ENCODE measurements around the gene CALML4. TPM values are rescaled to one million over a fixed set of nuclear protein-coding genes. Genes with fewer than 3 reads are reported as not detected.

Gene CALML4
- total RNA-seq, 2 experiments from 2014 or later: 6.8 to 9.2 TPM

GRCh38 chr15:68197661-68198437 is 7.3 kb downstream of the CALML4 start:
- intact Hi-C loops (cut with DNase I, micrococcal nuclease): no loop called here
- Mint-ChIP-seq H3K4me1 (no peaks in the 10 kb centered on the region), H3K9me3 (ENCODE audit: low read depth) (no peaks in the 10 kb centered on the region), H3K4me3 (no peak overlapping the region), H3K27me3 (no peaks in the 10 kb centered on the region), H3K27ac (no peak overlapping the region), H3K36me3 (ENCODE audit: low read depth) (peaks cover 20% of the 10 kb centered on the region)
- no peak for ATAC-seq
- ChIA-PET CTCF (interaction anchor here (0.6 to 0.8 kb wide), 3 partner anchors 35 to 1329 kb away, joined by 3 to 5 read pairs (median 3); no protein-coding TSS in a partner anchor), POLR2A (interaction anchor here (1.1 kb wide), 1 partner anchor 31 kb away, joined by 4 read pairs; no protein-coding TSS in a partner anchor)
- DNase-seq: no peak

- Mint-ChIP-seq H3K9me3 (ENCODE audit: low read depth) (no peaks in the 10 kb centered on the region), H3K27ac (no peak overlapping the region), H3K4me1 (no peaks in the 10 kb centered on the region), H3K27me3 (no peaks in the 10 kb centered on the region), H3K36me3 (ENCODE audit: low read depth) (peaks cover 25% of the 10 kb centered on the region), H3K4me3 (no peak overlapping the region)
- intact Hi-C loops (cut with DNase I, micrococcal nuclease): no loop called here
- CTCF ChIA-PET: interaction anchor here (0.7 to 0.8 kb wide), 2 partner anchors 34 to 521 kb away, joined by 3 read pairs; no protein-coding TSS in a partner anchor
- POLR2A ChIA-PET: interaction anchor here (1.1 kb wide), 1 partner anchor 31 kb away, joined by 4 read pairs; no protein-coding TSS in a partner anchor
- DNase-seq (no peak), ATAC-seq (no peak)
Measured at GRCh38 chr15:68197170-68197492, 8.0 kb downstream of the CALML4 start.

- H3K27me3 Mint-ChIP-seq: no peaks in the 10 kb centered on the region
- no peak for ATAC-seq
- POLR2A ChIA-PET: interaction anchor here (1.1 kb wide), 1 partner anchor 32 kb away, joined by 4 read pairs; no protein-coding TSS in a partner anchor
- intact Hi-C loops (cut with DNase I, micrococcal nuclease): no loop called here
- no peaks in the 10 kb centered on the region for H3K9me3 Mint-ChIP-seq (ENCODE audit: low read depth)
- no peak overlapping the region for H3K4me3 Mint-ChIP-seq
- no peak overlapping the region for H3K27ac Mint-ChIP-seq
- DNase-seq: no peak
- CTCF ChIA-PET: interaction anchor here (0.6 kb wide), 3 partner anchors 8 to 250 kb away, joined by 3 read pairs; no protein-coding TSS in a partner anchor
- no peaks in the 10 kb centered on the region for H3K4me1 Mint-ChIP-seq
- H3K36me3 Mint-ChIP-seq (ENCODE audit: low read depth): peaks cover 26% of the 10 kb centered on the region
Measured at GRCh38 chr15:68196445-68197169, 8.5 kb downstream of the CALML4 start.

GRCh38 chr15:68195336-68196112 is 9.6 kb downstream of the CALML4 start:
- no peak for DNase-seq
- no peaks in the 10 kb centered on the region for H3K27me3 Mint-ChIP-seq
- intact Hi-C loops (cut with DNase I, micrococcal nuclease): no loop called here
- H3K36me3 Mint-ChIP-seq (ENCODE audit: low read depth): peaks cover 26% of the 10 kb centered on the region
- no peaks in the 10 kb centered on the region for H3K4me1 Mint-ChIP-seq
- ChIA-PET POLR2A (no interaction called here), CTCF (interaction anchor here (0.6 to 1.2 kb wide), 3 partner anchors 9 to 332 kb away, joined by 3 to 4 read pairs (median 3); no protein-coding TSS in a partner anchor)
- no peak for ATAC-seq
- no peak overlapping the region for H3K4me3 Mint-ChIP-seq
- peak overlapping the region; percentile 13 for H3K27ac Mint-ChIP-seq
- no peaks in the 10 kb centered on the region for H3K9me3 Mint-ChIP-seq (ENCODE audit: low read depth)

GRCh38 chr15:68192804-68193486 is 12.2 kb downstream of the CALML4 start:
- CTCF ChIA-PET: interaction anchor here (0.9 kb wide), 1 partner anchor 246 kb away, joined by 3 read pairs; no protein-coding TSS in a partner anchor
- H3K4me3 Mint-ChIP-seq: no peak overlapping the region
- no peaks in the 10 kb centered on the region for H3K9me3 Mint-ChIP-seq (ENCODE audit: low read depth)
- no peaks in the 10 kb centered on the region for H3K4me1 Mint-ChIP-seq
- no peak overlapping the region for H3K27ac Mint-ChIP-seq
- no peak for ATAC-seq
- intact Hi-C loops (cut with DNase I, micrococcal nuclease): no loop called here
- POLR2A ChIA-PET: interaction anchor here (0.6 to 1.2 kb wide), 2 partner anchors 231 to 332 kb away, joined by 3 to 4 read pairs; no protein-coding TSS in a partner anchor
- DNase-seq: no peak
- H3K27me3 Mint-ChIP-seq: no peaks in the 10 kb centered on the region
- peaks cover 39% of the 10 kb centered on the region for H3K36me3 Mint-ChIP-seq (ENCODE audit: low read depth)

- Mint-ChIP-seq H3K4me3 (no peak overlapping the region), H3K27ac (no peak overlapping the region), H3K9me3 (ENCODE audit: low read depth) (no peaks in the 10 kb centered on the region), H3K36me3 (ENCODE audit: low read depth) (peaks cover 37% of the 10 kb centered on the region), H3K27me3 (no peaks in the 10 kb centered on the region), H3K4me1 (peaks cover 2% of the 10 kb centered on the region)
- ATAC-seq (no peak), DNase-seq (no peak)
- ChIA-PET POLR2A (no interaction called here), CTCF (interaction anchor here (1.3 kb wide), 1 partner anchor 329 kb away, joined by 4 read pairs; no protein-coding TSS in a partner anchor)
- intact Hi-C loops (cut with DNase I, micrococcal nuclease): no loop called here
Measured at GRCh38 chr15:68192117-68192516, 13.0 kb downstream of the CALML4 start.

GRCh38 chr15:68191555-68191954 is 13.6 kb downstream of the CALML4 start:
- CTCF ChIA-PET: interaction anchor here (1.1 to 1.3 kb wide), 2 partner anchors 61 to 328 kb away, joined by 3 to 4 read pairs; no protein-coding TSS in a partner anchor

GRCh38 chr15:68190048-68190447 is 15.1 kb downstream of the CALML4 start:
- Mint-ChIP-seq H3K27ac (no peak overlapping the region), H3K36me3 (ENCODE audit: low read depth) (peaks cover 44% of the 10 kb centered on the region), H3K27me3 (no peaks in the 10 kb centered on the region), H3K4me3 (no peak overlapping the region), H3K9me3 (ENCODE audit: low read depth) (no peaks in the 10 kb centered on the region), H3K4me1 (peaks cover 2% of the 10 kb centered on the region)
- ChIA-PET CTCF (interaction anchor here (0.6 to 1.2 kb wide), 3 partner anchors 16 to 211 kb away, joined by 3 read pairs; partner anchors contain the start of gene CALML4), POLR2A (no interaction called here)
- intact Hi-C loops (cut with DNase I, micrococcal nuclease): no loop called here
- DNase-seq (no peak), ATAC-seq (no peak)

More at GRCh38 chr15:68191555-68191954, 13.6 kb downstream of the CALML4 start:
- Mint-ChIP-seq H3K4me3 (no peak overlapping the region), H3K4me1 (peaks cover 2% of the 10 kb centered on the region), H3K27me3 (no peaks in the 10 kb centered on the region), H3K9me3 (ENCODE audit: low read depth) (no peaks in the 10 kb centered on the region), H3K27ac (no peak overlapping the region), H3K36me3 (ENCODE audit: low read depth) (peaks cover 36% of the 10 kb centered on the region)
- ATAC-seq (no peak), DNase-seq (no peak)
- POLR2A ChIA-PET: no interaction called here
- intact Hi-C loops (cut with DNase I, micrococcal nuclease): no loop called here

GRCh38 chr15:68188647-68189046 is 16.5 kb downstream of the CALML4 start:
- POLR2A ChIA-PET: no interaction called here
- H3K4me1 Mint-ChIP-seq: peaks cover 2% of the 10 kb centered on the region
- H3K4me3 Mint-ChIP-seq: no peak overlapping the region
- ATAC-seq (no peak), DNase-seq (no peak)
- intact Hi-C loops (cut with DNase I, micrococcal nuclease): no loop called here
- CTCF ChIA-PET: interaction anchor here (1.0 kb wide), 1 partner anchor 326 kb away, joined by 3 read pairs; no protein-coding TSS in a partner anchor
- peak overlapping the region; percentile 63 for H3K27ac Mint-ChIP-seq
- H3K27me3 Mint-ChIP-seq: no peaks in the 10 kb centered on the region
- H3K9me3 Mint-ChIP-seq (ENCODE audit: low read depth): no peaks in the 10 kb centered on the region
- peaks cover 51% of the 10 kb centered on the region for H3K36me3 Mint-ChIP-seq (ENCODE audit: low read depth)

GRCh38 chr15:68187559-68187958 is 17.6 kb downstream of the CALML4 start:
- POLR2A ChIA-PET: no interaction called here
- CTCF ChIA-PET: no interaction called here
- peak; percentile 33 for ATAC-seq
- intact Hi-C loops (cut with DNase I, micrococcal nuclease): no loop called here
- peak overlapping the region; percentile 82 for H3K27ac Mint-ChIP-seq
- H3K27me3 Mint-ChIP-seq: no peaks in the 10 kb centered on the region
- peaks cover 52% of the 10 kb centered on the region for H3K36me3 Mint-ChIP-seq (ENCODE audit: low read depth)
- no peaks in the 10 kb centered on the region for H3K9me3 Mint-ChIP-seq (ENCODE audit: low read depth)
- no peak overlapping the region for H3K4me3 Mint-ChIP-seq
- DNase-seq: no peak
- H3K4me1 Mint-ChIP-seq: peaks cover 2% of the 10 kb centered on the region
